Endothelial cell of hepatic sinusoid (primary cell): ENCODE measurements around the gene IGSF9B.

ENCODE experiments used
- in situ Hi-C: cut with HindIII; loops from 2 replicates; pipeline ENCODE4 v1.10.0; 2017; ENCODE audit warnings: low sequenced_read_pairs

IGSF9B gene

DNA sequence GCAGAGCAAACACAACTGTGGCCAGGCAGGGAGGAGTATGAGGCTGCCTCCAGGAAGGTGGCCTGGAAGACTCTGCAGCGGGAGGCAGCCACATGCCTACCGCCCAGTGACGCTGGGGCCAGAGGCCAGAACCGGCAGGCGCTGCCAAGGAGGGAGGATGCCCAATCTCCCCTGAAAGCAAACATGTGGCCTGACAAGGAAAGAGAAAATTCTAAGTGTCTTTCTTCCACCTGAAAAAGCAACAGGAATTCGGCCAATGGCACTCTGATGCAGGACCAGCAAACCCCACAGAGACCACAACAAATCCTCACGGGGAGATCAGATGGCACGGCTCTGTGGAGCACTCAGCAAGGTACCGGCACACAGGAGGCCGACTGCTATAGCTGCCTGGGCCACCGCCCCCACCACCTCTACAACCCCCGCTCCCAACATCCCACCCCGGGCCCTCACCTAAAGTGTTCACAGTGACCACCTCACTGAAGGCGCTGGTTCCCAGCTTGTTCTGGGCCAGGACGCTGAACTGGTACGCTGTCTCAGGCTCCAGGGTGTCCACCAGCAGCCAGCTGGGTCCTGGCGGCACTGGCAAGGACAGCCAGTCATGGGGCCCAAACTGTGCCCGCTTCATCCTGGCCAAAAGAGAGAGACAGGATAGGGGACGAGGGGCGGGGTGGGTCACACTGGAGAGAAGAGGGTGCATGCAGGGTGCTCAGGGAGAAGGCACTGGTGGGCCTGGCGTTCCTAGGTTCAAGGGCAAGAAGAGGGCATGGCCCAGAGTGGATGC is 30.1 kb downstream of the IGSF9B start:
- in situ Hi-C loops = no loop called here

DNA sequence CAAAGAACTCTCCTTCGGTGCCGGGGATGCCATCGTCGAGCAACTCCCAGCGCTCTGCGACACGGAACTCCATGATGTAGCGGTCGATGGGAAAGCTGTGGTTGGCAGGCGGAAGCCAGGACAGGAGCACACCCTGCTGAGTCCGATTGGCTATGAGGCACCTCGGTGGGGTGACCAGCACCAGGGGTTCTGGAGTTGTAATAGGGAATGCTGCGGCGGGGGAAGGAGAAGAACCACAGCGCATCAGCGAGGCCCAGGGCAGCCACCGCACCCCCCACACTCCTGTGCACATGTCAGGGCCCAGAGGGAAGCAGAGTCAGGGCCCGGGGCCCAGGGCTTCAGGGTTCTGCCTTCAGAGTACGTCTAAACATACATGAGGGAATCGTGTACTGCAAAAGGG is 31.0 kb downstream of the IGSF9B start:
- in situ Hi-C loops = no loop called here

DNA sequence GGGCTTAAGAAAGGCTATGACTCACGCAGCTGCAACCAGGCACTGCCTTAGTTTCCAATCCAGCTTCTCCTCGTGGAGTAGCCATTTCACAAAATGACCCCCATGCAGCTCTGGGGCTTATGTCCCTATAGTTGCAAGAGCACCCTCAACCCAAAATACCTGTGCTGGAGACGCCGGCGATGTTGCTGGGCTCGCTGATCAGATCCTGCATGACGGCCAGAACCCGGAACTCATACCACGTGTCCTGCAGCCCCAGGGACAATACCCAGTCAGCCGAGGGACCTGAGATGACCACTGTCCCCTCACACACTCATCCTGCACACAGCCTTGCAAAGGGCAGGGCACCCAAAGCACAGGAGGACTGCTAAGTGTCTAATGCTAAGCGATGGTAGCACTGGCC is 32.1 kb downstream of the IGSF9B start:
- in situ Hi-C loops = no loop called here

DNA sequence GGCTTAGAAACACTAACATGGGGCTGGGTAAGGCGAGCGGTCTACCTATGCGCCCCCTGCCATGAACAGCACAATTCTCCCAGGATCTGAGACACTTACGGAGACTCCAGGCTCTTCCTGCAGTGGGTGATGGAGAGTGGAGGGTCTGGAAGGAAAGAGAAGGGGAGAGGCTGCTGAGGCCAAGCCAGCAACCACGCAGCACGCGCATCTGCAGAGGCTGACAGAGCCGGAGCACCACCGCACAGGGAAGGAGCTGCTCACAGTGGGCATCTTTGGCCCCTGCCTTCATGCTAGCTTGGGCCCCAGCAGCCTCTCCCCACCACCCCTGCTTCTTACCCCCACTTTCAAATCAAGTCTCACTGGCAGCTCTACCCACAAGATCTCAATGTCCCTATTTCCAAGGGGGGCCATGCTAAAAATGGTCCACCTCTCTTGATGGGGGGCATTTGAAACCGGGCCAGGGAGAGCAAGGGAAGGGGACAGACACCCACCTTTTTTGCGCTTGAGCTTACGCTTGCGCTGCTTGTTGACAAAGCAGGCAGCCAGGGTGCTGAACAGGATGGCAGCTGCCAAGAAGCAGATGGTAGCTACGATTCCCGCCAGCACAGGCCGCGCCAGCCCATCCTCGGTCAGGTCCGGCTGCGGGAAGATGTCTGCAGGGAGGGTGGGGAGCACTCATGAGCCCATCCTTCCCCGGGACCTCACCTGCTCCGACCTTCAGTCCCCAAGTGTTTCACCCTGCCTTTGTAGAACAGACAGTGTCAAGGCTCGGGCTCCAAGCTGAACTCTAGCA is 34.5 kb downstream of the IGSF9B start:
- in situ Hi-C loops = no loop called here

DNA sequence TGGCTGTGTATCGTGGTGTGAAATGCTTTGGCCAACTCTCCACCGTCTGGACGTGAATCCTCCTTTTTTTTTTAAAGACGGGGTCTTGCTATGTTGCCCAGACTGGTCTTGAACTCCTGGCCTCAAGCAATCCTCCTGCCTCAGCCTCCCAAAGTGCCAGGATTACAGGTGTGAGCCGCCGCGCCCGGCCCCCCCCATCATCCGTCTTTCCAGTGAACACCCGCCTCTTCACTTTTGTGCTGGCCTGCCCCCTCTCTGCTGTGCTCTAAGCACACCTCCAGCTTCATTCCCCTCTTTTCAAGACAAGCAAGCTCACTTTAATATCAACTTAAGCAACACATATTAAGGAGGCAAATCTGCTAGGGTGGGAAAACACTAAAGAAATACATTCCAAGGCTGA is 35.3 kb downstream of the IGSF9B start:
- in situ Hi-C loops = no loop called here

DNA sequence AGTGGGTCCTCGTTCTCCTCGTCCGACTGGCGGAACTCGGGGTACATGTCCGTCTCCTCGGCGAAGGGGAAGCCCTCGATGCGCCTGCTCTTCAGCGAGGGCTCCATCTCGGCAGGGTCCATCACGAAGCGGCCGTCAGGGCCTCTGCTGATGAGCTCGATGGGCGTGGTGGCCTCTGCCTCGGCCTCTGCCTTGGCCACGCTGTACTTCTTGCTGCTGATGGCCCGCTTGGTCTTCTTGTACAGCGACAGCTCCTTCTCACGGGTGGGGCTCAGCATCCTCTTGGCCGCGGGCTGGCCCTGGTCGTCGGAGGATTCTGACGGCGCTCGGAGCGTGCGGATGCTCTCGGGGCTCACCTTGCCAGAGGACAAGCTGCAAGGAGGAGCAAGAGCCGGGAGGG is 35.7 kb downstream of the IGSF9B start:
- in situ Hi-C loops = no loop called here

DNA sequence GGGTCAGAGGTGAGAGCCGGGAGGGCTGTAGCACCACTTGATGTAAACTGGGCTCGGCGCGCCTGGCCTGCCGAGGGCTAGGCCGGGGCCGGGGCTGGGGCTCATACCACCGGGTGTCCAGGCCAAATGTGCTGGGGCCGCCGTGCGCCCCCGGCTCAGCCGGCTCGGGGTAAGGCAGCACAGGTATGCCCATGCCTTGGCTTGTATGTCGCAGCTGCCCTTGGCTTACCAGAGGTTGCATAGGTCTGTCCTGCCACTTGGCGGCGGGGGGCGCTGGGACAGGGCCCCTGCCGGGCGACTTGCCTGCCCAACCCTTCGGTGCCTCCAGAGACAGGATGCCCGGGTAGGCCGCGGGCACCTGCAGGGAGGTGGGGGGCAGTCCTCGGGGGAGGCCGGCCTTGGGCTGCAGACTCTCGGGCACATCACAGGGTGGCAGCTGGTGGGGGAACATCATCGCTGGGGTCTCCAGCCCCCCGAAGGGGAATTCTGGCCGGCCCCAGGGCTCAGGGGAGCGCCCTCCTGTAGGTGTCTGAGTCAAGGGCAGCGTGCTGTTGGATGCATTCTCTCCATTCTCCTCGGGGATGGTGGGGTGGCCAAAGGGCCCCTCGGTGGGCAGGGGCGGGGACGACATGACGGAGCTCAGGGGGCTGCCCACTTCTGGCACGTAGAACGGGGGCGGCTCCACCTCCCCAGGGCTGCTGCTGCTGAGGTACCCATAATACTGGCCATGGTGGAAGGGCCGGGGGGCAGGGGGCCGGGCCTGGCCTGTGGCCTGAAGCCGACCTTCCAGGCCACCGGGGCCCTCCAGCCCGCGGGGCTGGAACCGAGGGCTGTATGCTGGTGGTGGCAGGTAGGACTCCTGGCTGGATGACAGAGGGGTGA is 36.4 kb downstream of the IGSF9B start:
- in situ Hi-C loops = no loop called here

DNA sequence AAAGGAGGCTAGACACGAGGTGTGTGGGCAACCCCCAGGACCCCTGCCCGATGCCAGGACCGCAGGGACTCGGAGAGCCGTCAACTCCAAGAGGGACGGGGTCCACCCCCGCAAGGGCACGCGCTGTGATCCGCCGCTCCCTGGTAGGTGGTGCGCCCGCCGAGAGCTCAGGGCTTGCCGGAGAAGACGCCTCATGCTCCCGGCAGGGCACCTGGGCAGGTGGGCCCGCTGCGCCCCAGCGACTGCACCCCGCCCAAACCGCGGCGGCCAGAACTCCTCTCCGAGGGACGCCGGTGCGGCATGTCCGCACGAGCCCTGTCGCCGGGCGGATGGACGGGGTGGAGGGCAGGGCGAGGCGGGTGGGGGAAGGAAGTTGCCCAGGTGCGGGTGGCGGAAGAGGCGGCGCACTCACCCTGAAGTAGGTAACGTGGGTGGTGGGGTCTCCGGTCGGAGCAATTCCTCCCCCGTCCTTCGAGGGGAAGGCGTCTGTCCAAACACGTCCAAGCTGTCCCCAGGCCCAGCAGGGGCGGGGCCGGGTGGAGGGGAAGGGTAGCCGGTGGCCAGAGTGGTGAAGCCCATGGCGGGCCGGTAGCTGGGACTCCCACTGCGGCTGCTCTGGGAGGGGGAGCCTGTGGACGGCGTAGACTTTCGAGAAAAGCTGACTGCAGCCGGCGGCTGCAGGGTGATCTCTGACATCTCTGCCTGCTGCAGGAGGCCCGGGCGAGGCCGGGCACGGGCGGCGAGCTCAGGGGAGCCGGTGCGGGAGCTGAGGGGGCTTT is 37.2 kb downstream of the IGSF9B start:
- in situ Hi-C loops = no loop called here

DNA sequence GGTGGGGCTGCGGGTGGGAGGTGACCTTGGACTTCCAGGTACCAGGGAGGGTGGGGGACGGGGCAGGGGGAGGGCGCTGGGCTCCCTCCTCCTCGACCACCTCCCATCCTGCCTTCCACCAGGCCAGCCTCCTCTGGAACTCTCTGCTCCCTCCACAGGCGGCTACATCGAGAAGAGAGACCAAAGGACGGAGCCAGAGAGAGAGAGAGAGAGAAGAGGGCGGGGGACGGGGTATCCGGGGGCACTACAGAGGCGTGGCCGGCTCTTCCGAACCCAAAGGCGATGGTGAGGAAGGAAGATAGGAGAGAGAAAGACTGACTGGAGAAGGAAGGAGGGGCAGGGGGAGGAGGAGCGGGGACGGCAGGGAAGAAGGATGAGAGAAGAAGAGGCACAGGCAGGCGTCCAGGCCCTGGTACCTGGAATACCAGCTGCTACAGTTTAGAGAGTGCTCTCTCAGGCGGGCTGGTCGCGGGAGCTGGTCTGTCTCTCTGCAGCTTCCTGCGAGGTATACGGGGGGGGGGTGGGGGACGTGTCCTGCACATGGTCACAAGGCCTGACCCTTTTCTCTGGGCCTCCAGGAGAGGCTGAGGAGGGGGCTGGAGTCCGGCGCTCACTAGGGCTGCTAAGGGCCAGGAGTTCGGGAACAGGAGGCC is 38.0 kb downstream of the IGSF9B start:
- in situ Hi-C loops = no loop called here

DNA sequence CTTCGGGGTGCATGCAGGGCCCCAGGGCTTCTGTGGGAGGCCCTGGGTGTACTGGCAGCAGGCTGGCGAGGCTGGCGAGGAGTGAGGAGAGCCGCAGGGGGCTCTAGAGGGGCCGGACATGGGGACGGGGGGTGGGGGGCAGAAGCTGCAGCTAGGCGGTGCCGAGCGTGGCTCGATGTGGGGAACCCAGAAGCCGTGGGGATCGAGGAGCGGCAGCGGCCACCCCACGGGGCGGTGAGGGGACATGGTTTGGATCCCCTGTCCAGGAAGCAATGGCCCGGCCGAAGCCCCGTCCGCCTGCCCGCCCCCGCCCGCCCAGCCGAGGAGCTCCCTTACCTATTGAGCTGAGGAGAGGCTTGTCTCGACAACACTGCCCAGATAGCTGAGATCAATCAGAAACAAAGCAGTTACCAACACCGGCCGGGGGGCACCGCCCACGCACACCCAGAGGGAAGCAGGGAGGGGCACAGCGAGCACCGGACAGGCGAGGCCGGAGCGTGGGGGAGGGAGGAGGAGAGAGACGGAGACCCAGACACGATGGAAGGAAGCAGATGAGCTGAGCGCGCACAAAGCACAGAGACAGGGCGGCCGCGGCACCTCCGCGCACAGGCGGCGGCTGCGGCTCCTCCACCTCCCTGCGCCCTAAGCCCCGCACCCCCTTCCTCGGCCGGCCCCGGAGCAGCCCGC is 38.7 kb downstream of the IGSF9B start:
- in situ Hi-C loops = no loop called here

DNA sequence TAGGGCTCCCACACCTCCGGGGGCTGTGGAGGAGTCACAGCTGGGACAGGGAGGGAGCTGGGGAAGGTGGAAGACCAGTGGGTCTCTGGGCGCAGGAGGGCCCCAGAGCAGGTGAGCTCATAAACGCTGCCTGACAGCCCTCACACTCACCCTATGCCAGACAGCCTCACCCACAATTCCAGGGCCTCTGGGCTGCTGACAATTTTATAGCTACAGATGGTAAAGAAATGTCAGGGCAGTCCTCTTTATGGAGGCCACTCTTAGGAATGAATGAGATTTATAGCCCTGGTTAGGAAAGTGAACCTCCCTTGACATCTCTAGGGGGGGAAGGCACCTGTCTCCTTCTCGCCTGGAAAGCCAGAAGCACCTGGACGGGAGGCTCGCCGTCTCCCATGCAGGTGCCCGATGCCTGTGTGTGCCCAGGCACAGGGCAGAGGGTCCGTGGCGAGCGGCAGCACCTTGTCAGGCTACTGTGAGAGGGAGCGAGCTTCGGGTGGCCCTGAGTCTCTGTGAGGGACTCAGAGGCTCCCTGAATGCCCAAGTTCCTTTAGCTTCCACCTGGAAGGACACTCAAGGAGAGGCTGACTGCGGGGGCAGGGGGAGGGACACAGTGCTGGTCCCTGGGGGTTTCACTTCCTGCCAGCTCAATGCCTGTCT is 39.9 kb downstream of the IGSF9B start:
- in situ Hi-C loops = no loop called here

DNA sequence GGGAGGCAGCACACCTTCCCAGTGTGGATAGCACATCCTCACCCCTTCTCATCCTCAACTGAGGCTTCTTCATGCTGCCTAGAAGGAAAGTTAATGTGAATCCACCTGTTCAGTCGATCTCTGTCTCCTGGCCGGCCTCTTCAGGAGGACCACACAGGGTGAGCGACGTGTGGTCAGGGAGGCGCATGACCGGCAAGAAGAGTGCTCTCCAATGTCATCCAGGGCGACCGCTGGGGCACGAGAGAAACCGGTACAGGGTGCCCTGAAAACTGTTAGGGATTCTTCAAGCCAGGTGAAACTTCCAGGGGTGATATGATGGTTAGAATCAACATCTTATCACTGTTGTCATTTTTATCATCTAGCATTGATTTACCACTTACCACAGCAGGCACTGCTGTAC is 43.0 kb downstream of the IGSF9B start:
- in situ Hi-C loops = no loop called here

DNA sequence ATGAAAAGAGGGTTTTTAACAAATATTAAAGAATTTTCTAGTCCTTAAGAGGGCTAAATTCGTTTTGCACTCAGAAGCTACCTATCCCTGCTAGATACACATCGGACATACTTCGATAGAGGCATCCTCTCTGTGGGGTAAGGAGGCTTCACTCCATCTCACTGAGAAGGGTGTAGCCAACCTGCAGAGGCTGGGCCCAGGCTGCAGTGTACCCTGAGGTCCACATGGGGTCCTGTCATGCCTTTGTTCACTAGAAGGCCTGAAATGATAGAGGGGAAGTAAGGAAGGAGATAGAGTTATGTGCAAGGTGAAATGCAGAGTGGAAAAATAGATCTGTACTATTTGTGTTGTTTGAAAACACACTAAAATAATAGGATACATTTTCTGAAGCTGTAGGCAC is 45.6 kb downstream of the IGSF9B start:
- in situ Hi-C loops = no loop called here

DNA sequence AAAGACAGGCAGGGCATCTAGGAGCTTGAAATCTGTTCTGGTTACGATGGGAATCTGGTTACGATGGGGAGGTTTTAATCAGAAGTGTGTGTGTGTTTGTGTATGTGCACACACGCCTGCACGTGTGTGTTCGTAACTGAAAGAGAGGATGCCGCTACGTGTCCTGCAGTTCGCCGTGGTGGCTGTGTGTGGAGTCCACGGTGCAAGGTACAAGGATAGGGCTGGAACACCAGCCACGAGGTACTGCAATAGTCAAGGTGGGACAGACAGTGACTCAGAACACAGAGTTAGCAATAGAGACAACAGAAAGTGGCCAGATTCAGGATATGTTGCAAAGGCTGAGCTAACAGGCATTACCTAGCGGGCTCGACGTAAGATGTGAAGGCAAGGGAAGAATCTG is 46.7 kb downstream of the IGSF9B start:
- in situ Hi-C loops = no loop called here

DNA sequence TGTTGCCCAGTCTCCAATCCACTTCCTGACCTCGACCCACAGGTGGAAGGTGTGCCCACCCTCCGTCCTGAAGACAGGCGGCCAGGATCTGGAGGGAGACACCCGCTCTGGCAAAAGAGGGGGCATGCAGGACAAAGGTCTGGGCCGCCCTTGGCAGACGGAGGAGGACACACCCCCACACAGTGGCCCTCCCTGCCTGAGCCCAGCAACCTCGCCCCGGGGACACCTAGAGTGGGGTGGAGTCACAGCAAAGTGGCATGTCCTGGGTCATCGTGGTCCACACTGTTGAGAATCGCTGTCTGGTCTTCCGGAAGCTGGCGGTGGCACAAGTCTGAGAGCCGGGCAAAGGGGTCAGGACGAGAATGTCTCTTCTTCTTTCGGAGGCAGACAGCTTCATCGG is 47.9 kb downstream of the IGSF9B start:
- in situ Hi-C loops = no loop called here

DNA sequence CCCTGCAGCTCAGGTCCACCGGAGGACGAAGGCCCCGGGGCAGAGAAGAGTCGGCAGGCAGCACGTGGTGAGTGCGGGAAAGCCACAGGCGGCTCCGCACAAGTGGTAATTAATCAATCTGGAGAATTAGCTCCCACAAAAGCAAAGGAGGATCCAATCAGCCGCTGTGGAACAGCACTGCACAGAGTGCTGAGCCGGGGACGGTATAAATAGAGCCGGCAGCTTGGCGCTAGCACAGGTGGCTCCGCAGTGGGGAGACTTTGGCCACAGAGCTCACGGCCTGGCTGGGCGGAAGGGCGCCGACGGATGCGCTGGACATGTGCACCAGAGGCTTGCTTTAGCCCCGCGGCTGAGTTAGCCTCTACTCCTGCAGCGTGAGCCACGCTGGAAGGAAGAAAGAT is 48.9 kb downstream of the IGSF9B start:
- in situ Hi-C loops = no loop called here

DNA sequence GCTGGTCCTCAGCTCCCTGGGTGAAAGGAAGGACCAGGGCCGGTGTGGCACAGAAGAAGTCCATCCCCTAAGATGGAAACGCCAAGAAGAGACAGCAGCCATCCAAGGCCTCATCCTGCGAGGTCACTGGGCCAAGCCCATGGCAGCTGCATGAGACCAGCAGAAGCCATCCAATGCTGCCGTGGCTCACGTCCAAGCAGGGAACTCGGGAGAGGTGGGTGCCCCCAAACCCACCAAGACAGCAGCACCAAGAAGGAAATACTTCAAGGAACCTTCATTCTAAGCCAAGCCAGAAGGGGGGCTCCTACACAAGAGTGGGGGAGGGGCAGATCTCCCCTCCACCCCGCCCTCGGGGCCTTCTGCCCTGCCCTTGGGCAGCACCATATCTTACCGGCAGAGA is 49.6 kb downstream of the IGSF9B start:
- in situ Hi-C loops = no loop called here

DNA sequence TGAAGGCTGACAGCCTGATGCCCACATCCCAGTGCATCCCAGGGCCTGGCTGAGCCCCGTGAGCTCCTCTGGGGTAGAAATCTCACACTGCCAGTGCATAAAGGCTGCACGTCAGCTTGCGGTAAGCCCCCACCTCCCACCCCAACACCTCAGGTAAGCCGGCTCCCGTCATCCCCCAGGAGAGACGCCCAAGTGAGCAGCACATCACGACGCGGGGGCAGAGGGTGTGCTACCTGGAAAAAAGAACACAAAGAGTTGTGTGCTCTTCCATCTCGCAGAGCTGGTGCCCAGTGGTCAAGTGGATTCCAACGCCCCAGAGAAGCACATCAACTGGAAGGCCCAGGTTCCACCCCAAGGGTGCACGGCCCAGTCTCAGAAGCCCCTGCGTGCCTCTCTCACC is 50.0 kb downstream of the IGSF9B start:
- in situ Hi-C loops = no loop called here

DNA sequence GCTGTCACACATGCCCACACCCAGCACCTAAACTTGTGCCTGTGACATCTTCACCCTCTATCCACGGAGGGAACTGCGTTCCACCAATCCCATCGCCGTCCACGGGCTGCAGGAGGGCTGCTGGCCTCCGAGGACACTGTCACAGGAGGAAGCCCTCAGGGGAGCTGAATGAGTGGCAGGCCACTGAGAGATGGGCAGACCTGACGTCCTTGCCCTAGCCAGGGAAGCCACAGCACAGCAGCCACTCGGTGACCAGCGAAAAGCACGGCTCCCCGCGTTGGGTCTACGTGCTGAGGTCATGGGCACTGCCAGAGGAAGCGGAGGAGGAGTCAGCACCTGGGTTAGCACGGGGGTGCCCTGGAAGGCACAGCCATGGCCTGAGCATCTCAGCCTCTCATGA is 50.5 kb downstream of the IGSF9B start:
- in situ Hi-C loops = no loop called here
